ENCODE measurements around the gene PPARD.

Gene PPARD

GRCh38 chr6:35474942-35475570, 132.7 kb downstream of the PPARD start:
- H3K4me3 ChIP-seq (ENCODE audit: low read depth, low read length): no peak overlapping the region
- peaks cover 18% of the 10 kb centered on the region; the same call in 1 of the 2 replicates for H3K4me1 ChIP-seq (ENCODE audit: control insufficient read depth, insufficient read depth, low read length)
- peak overlapping the region; percentile 23 for H3K27ac ChIP-seq (ENCODE audit: low read depth, low read length)
- H3K27me3 ChIP-seq (ENCODE audit: control insufficient read depth, insufficient read depth, low read length): no peaks in the 10 kb centered on the region
- no peak overlapping the region for H3K9ac ChIP-seq (ENCODE audit: low read depth, low read length)
- H3K9me3 ChIP-seq (ENCODE audit: control insufficient read depth, insufficient read depth, low read length): no peaks in the 10 kb centered on the region
- peaks cover 62% of the 10 kb centered on the region for H3K36me3 ChIP-seq (ENCODE audit: control insufficient read depth, insufficient read depth, low read length)

DNA sequence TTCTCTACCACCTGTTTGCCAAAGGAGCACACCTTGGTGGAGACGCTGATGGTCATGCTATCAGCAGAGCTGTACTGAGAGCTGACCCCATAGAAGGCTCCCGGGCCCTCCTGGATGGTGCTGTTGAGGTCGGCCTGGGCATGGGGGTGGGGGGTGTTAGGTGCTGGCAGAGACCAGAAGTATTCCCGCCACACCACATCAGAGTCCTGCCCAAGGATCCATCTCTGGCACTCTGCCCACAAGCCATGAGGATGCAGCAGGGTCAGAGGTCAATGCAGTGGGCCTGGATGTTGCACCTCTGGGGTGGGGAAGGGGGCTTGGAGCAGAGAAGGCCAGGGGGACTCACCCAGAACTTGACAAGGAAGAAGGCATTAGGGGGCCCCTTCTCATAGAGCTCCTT, 133.2 kb downstream of the PPARD start:
- H3K36me3 ChIP-seq (ENCODE audit: control insufficient read depth, insufficient read depth, low read length): peaks cover 58% of the 10 kb centered on the region
- H3K27me3 ChIP-seq (ENCODE audit: control insufficient read depth, insufficient read depth, low read length): no peaks in the 10 kb centered on the region
- H3K9me3 ChIP-seq (ENCODE audit: control insufficient read depth, insufficient read depth, low read length): no peaks in the 10 kb centered on the region
- no peak overlapping the region for H3K4me3 ChIP-seq (ENCODE audit: low read depth, low read length)
- no peak overlapping the region for H3K9ac ChIP-seq (ENCODE audit: low read depth, low read length)
- H3K4me1 ChIP-seq (ENCODE audit: control insufficient read depth, insufficient read depth, low read length): peaks cover 13% of the 10 kb centered on the region; the same call in 1 of the 2 replicates
- no peak overlapping the region for H3K27ac ChIP-seq (ENCODE audit: low read depth, low read length)

DNA sequence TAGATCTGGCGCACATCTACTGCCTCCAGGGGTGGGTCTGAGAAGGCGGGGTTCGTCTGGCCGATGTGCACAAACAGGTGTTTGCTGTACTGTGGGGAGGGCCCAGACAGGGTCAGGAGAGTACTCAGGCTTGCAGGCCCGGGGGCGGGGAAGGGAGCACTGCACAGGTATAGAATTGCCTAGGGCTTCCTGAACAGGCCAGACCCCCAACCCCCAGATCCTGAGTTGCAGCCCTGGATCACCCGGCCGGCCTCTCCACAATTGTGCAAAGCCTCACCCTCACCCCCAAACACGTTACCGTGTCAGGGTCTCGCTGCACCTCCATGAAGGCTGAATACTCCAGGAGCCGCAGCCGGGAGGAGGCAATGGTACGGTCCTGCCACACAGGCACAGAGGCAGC, 133.6 kb downstream of the PPARD start:
- H3K4me3 ChIP-seq (ENCODE audit: low read depth, low read length): no peak overlapping the region
- no peaks in the 10 kb centered on the region for H3K27me3 ChIP-seq (ENCODE audit: control insufficient read depth, insufficient read depth, low read length)
- H3K27ac ChIP-seq (ENCODE audit: low read depth, low read length): no peak overlapping the region
- 0 out of 2 replicates have a peak, but pooled peaks cover 9% of the 10 kb centered on the region for H3K4me1 ChIP-seq (ENCODE audit: control insufficient read depth, insufficient read depth, low read length)
- no peak overlapping the region for H3K9ac ChIP-seq (ENCODE audit: low read depth, low read length)
- peaks cover 54% of the 10 kb centered on the region for H3K36me3 ChIP-seq (ENCODE audit: control insufficient read depth, insufficient read depth, low read length)
- no peaks in the 10 kb centered on the region for H3K9me3 ChIP-seq (ENCODE audit: control insufficient read depth, insufficient read depth, low read length)

DNA sequence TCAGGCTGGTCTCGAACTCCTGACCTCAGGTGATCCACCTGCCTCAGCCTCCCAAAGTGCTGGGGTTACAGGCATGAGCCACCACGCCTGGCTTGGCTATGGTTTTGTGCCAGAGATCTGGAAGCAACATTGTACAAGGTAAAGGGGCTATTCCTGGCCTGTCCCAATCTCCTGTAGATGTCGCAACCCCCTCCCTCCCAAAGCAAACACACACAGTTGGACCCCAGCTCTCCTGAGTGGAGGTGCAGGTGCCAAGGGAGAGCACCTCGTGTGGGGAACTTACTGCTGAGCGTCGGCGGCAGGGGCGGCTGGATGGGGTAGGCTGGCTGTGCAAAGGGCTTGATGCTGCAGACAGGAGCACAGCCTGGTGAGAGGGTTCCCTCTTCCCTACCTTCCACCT, 134.7 kb downstream of the PPARD start:
- H3K27ac ChIP-seq (ENCODE audit: low read depth, low read length): no peak overlapping the region
- no peaks in the 10 kb centered on the region for H3K27me3 ChIP-seq (ENCODE audit: control insufficient read depth, insufficient read depth, low read length)
- peaks cover 43% of the 10 kb centered on the region for H3K36me3 ChIP-seq (ENCODE audit: control insufficient read depth, insufficient read depth, low read length)
- no peak overlapping the region for H3K4me3 ChIP-seq (ENCODE audit: low read depth, low read length)
- H3K9me3 ChIP-seq (ENCODE audit: control insufficient read depth, insufficient read depth, low read length): no peaks in the 10 kb centered on the region
- H3K4me1 ChIP-seq (ENCODE audit: control insufficient read depth, insufficient read depth, low read length): 0 out of 2 replicates have a peak, but pooled peaks cover 6% of the 10 kb centered on the region
- H3K9ac ChIP-seq (ENCODE audit: low read depth, low read length): no peak overlapping the region
